H1 (cell line): ENCODE measurements around the gene BOD1L2. TPM values are rescaled to one million over a fixed set of nuclear protein-coding genes. Genes with fewer than 3 reads are reported as not detected.

Experiments used
- CTCF ChIA-PET: fragments of 300-600 bp; sonication (Branson Sonifier 250); formaldehyde crosslinking; loops from one replicate; lab custom pipeline; 2021; ENCODE audit not compliant: partially characterized antibody; lab: Charles Lee
- POLR2A ChIA-PET: fragments of 300-600 bp; sonication (Branson Sonifier 250); formaldehyde crosslinking; loops from one replicate; lab custom pipeline; 2021; ENCODE audit warnings: inconsistent platforms; ENCODE audit not compliant: partially characterized antibody; lab: Charles Lee
- DNase-seq, 2 experiments: peaks; one replicate each; pipeline versions ENCODE4 v3.0.0 to v3.0.0-alpha.2; 2010 to 2022; ENCODE audit warnings: low spot score in 2 of 2, low read depth in 1 of 2, mixed read lengths in 1 of 2
- FAIRE-seq: peaks from 2 replicates; lab custom pipeline; 2011; peaks lifted over from hg19 to GRCh38; lab: Jason Lieb, UNC
- H2AFZ ChIP-seq: 2 replicates; pipeline ENCODE4 v1.8.1; 2012; ENCODE audit warnings: low read length, inconsistent platforms
- H2AK5ac ChIP-seq: 2 replicates; pipeline ENCODE4 v1.6.1; 2013; ENCODE audit warnings: low read depth, low read length
- H2BK120ac ChIP-seq: replicated peaks from 2 replicates; pipeline ENCODE3; 2013; ENCODE audit warnings: low read depth, low read length, inconsistent platforms
- H2BK12ac ChIP-seq: 2 replicates; pipeline ENCODE4 v1.6.1; 2013; ENCODE audit warnings: low read depth, low read length
- H2BK15ac ChIP-seq: 2 replicates; pipeline ENCODE4 v1.6.1; 2013; ENCODE audit warnings: low read length
- H2BK20ac ChIP-seq: 2 replicates; pipeline ENCODE4 v1.6.1; 2013; ENCODE audit warnings: low read length
- H2BK5ac ChIP-seq: 2 replicates; pipeline ENCODE4 v1.6.1; 2013; ENCODE audit warnings: low read depth, low read length
- H3K14ac ChIP-seq: 2 replicates; pipeline ENCODE4 v1.6.1; 2013; ENCODE audit warnings: inconsistent platforms; ENCODE audit not compliant: insufficient read length
- H3K18ac ChIP-seq: 2 replicates; pipeline ENCODE4 v1.6.1; 2013; ENCODE audit warnings: low read length; ENCODE audit errors: extremely low read depth
- H3K23ac ChIP-seq: 2 replicates; pipeline ENCODE4 v1.6.1; 2013; ENCODE audit warnings: inconsistent platforms; ENCODE audit not compliant: insufficient read length
- H3K23me2 ChIP-seq: 2 replicates; pipeline ENCODE4 v1.6.1; 2013; ENCODE audit warnings: low read depth, low read length
- H3K27ac ChIP-seq: 2 replicates; pipeline ENCODE4 v1.6.1; 2011; ENCODE audit warnings: low read depth, low read length, inconsistent platforms
- H3K27me3 ChIP-seq, 4 experiments: replicated peaks in 1 of 4; 1 replicate in 1 of 4; 2 replicates in 3 of 4; pipeline versions ENCODE4 v1.6.1 to v1.8.1; 2011 to 2013; ENCODE audit warnings: low read length in 3 of 4, mild to moderate bottlenecking in 3 of 4, inconsistent platforms in 2 of 4, mixed read lengths in 2 of 4, moderate library complexity in 1 of 4; ENCODE audit not compliant: control insufficient read depth in 3 of 4, insufficient read depth in 3 of 4; ENCODE audit errors: extremely low read depth in 1 of 4
- H3K36me3 ChIP-seq, 4 experiments: 2 replicates each; pipeline versions ENCODE4 v1.6.1 to v1.8.1; 2011 to 2013; ENCODE audit warnings: mild to moderate bottlenecking in 4 of 4, low read length in 3 of 4, moderate library complexity in 2 of 4, control low read depth in 1 of 4, inconsistent platforms in 1 of 4; ENCODE audit not compliant: insufficient read depth in 4 of 4, control insufficient read depth in 2 of 4
- H3K4ac ChIP-seq: replicated peaks from 2 replicates; pipeline ENCODE3; 2013; ENCODE audit warnings: low read length, low read depth, mixed read lengths, inconsistent platforms; ENCODE audit not compliant: insufficient read length
- H3K4me1 ChIP-seq, 4 experiments: replicated peaks in 1 of 4; 1 replicate in 1 of 4; 2 replicates in 3 of 4; pipeline versions ENCODE4 v1.6.1 to v1.8.1; 2011 to 2013; ENCODE audit warnings: low read length in 3 of 4, inconsistent platforms in 2 of 4, mixed read lengths in 1 of 4; ENCODE audit not compliant: insufficient read depth in 4 of 4, control insufficient read depth in 3 of 4
- H3K4me2 ChIP-seq, 2 experiments: 2 replicates each; pipeline versions ENCODE4 v1.6.1 to v1.8.1; 2011 to 2013; ENCODE audit warnings: low read depth in 2 of 2, low read length in 2 of 2, control low read depth in 1 of 2, inconsistent platforms in 1 of 2, mild to moderate bottlenecking in 1 of 2; ENCODE audit not compliant: insufficient read depth in 1 of 2
- H3K4me3 ChIP-seq, 4 experiments: fragments of 200-600, 300-600 bp in 1 of 4; sonication (generic), shearing (Covaris generic), sonication (Bioruptor Twin) in 1 of 4; 2 replicates each; pipeline versions ENCODE4 v1.5.1 to v1.8.1; 2011 to 2016; ENCODE audit warnings: low read length in 4 of 4, low read depth in 3 of 4, control low read depth in 2 of 4, inconsistent platforms in 2 of 4, mild to moderate bottlenecking in 2 of 4, mixed read lengths in 1 of 4, moderate library complexity in 1 of 4; ENCODE audit not compliant: insufficient read depth in 2 of 4; ENCODE audit errors: extremely low read depth in 1 of 4
- H3K56ac ChIP-seq: replicated peaks from 2 replicates; pipeline ENCODE3; 2013; ENCODE audit warnings: low read depth, mild to moderate bottlenecking, mixed read lengths, low read length, inconsistent platforms; ENCODE audit not compliant: insufficient read length
- H3K79me1 ChIP-seq: 2 replicates; pipeline ENCODE4 v1.6.1; 2013; ENCODE audit warnings: low read depth, low read length, control low read depth
- H3K79me2 ChIP-seq, 2 experiments: 2 replicates each; pipeline versions ENCODE4 v1.6.1 to v1.8.1; 2012 to 2013; ENCODE audit warnings: low read length in 2 of 2, mild to moderate bottlenecking in 2 of 2, inconsistent platforms in 1 of 2; ENCODE audit not compliant: insufficient read depth in 2 of 2, control insufficient read depth in 1 of 2
- H3K9ac ChIP-seq, 4 experiments: replicated peaks in 1 of 4; 1 replicate in 1 of 4; 2 replicates in 3 of 4; pipeline versions ENCODE4 v1.6.1 to v1.8.1; 2011 to 2013; ENCODE audit warnings: low read depth in 3 of 4, low read length in 3 of 4, control low read depth in 2 of 4, mild to moderate bottlenecking in 2 of 4, moderate library complexity in 2 of 4, inconsistent platforms in 1 of 4; ENCODE audit errors: extremely low read depth in 1 of 4
- H3K9me3 ChIP-seq, 2 experiments: 2 replicates each; pipeline versions ENCODE4 v1.6.1 to v1.8.1; 2012 to 2013; ENCODE audit warnings: mild to moderate bottlenecking in 2 of 2, moderate library complexity in 2 of 2, control low read depth in 1 of 2, inconsistent platforms in 1 of 2, low read depth in 1 of 2, low read length in 1 of 2, mixed read lengths in 1 of 2; ENCODE audit not compliant: insufficient read depth in 2 of 2
- H4K20me1 ChIP-seq, 2 experiments: replicated peaks in 1 of 2; 2 replicates each; pipeline versions ENCODE3 to v1.8.1; 2011 to 2013; ENCODE audit warnings: inconsistent platforms in 2 of 2, low read length in 2 of 2, mild to moderate bottlenecking in 1 of 2; ENCODE audit not compliant: insufficient read depth in 2 of 2, control insufficient read depth in 1 of 2
- H4K5ac ChIP-seq: 2 replicates; pipeline ENCODE4 v1.6.1; 2013; ENCODE audit warnings: low read length, low read depth, mixed read lengths, inconsistent platforms; ENCODE audit not compliant: insufficient read length
- H4K8ac ChIP-seq: 2 replicates; pipeline ENCODE4 v1.8.0; 2013; ENCODE audit warnings: mild to moderate bottlenecking, moderate library complexity, low read length, inconsistent platforms; ENCODE audit not compliant: insufficient read depth; ENCODE audit errors: extremely low read depth
- H4K91ac ChIP-seq: replicated peaks from 2 replicates; pipeline ENCODE3; 2013; ENCODE audit warnings: low read length, mixed read lengths, inconsistent platforms; ENCODE audit not compliant: insufficient read length
- BRCA1 ChIP-seq: IDR thresholded peaks from 2 replicates; pipeline ENCODE4 v1.6.1; 2012; ENCODE audit warnings: low read depth, low read length, improper control_type of control experiment
- CBX8 ChIP-seq: fragments of 300-800, 300-1000 bp; sonication (generic); IDR thresholded peaks from 2 replicates; pipeline ENCODE4 v1.7.1; 2016; ENCODE audit warnings: low read depth, low read length, borderline replicate concordance
- CREB1 ChIP-seq: IDR thresholded peaks from 2 replicates; pipeline ENCODE4 v1.6.1; 2012; ENCODE audit warnings: inconsistent platforms
- EP300 ChIP-seq, 2 experiments: IDR thresholded peaks; 1 replicate in 1 of 2; 2 replicates in 1 of 2; pipeline ENCODE4 v1.6.1; 2011 to 2012; ENCODE audit warnings: low read depth in 2 of 2, low read length in 2 of 2, mild to moderate bottlenecking in 2 of 2, borderline replicate concordance in 1 of 2, inconsistent platforms in 1 of 2, moderate library complexity in 1 of 2
- EZH2 ChIP-seq: fragments of 200-600 bp; sonication (generic); IDR thresholded peaks from 2 replicates; pipeline ENCODE4 v1.7.1; 2012; ENCODE audit warnings: low read depth, mild to moderate bottlenecking, moderate library complexity, low read length, inconsistent platforms; ENCODE audit not compliant: severe bottlenecking
- POLR2AphosphoS5 ChIP-seq: IDR thresholded peaks from 2 replicates; pipeline ENCODE4 v1.6.1; 2011; ENCODE audit warnings: low read depth, low read length
- RAD21 ChIP-seq, 2 experiments: IDR thresholded peaks in 1 of 2; conservative IDR thresholded peaks in 1 of 2; 2 replicates each; pipeline ENCODE4 v1.6.1; 2011; ENCODE audit warnings: low read depth in 2 of 2, low read length in 2 of 2, improper control_type of control experiment in 1 of 2, inconsistent platforms in 1 of 2, mild to moderate bottlenecking in 1 of 2, moderate library complexity in 1 of 2
- RFX5 ChIP-seq: IDR thresholded peaks from 2 replicates; pipeline ENCODE4 v1.6.1; 2011; ENCODE audit warnings: low read depth, low read length, improper control_type of control experiment, borderline replicate concordance
- RNF2 ChIP-seq: fragments of 200-900, 300-1000 bp; sonication (generic); IDR thresholded peaks from 2 replicates; pipeline ENCODE4 v1.7.1; 2016; ENCODE audit warnings: borderline replicate concordance, low read depth, mild to moderate bottlenecking, antibody characterized with exemption, low read length; ENCODE audit not compliant: poor library complexity, severe bottlenecking; ENCODE audit errors: missing control alignments
- SP1 ChIP-seq: IDR thresholded peaks from 2 replicates; pipeline ENCODE4 v1.6.1; 2011; ENCODE audit warnings: low read depth, low read length
- SP4 ChIP-seq: IDR thresholded peaks from 2 replicates; pipeline ENCODE4 v1.6.1; 2012; ENCODE audit warnings: low read length, inconsistent platforms
- SUZ12 ChIP-seq: fragments of 200-600 bp; sonication (generic); IDR thresholded peaks from 2 replicates; pipeline ENCODE4 v1.6.1; 2012; ENCODE audit warnings: mild to moderate bottlenecking, inconsistent platforms, low read length, moderate library complexity, mixed read lengths
- TCF12 ChIP-seq: IDR thresholded peaks from 2 replicates; pipeline ENCODE4 v1.6.1; 2011; ENCODE audit warnings: low read depth, mild to moderate bottlenecking, low read length
- WGBS, 2 experiments: shearing (Covaris generic) in 1 of 2; methylation state at CpG; one replicate each; pipeline versions ENCODE4 v1.1.6 to v1.1.7; 2013 to 2015; ENCODE audit warnings: low lambda C conversion rate in 2 of 2, mixed read lengths in 2 of 2, inconsistent platforms in 1 of 2, low coverage in 1 of 2, missing lambda C conversion rate in 1 of 2; ENCODE audit not compliant: insufficient replicate concordance in 2 of 2, insufficient coverage in 1 of 2, insufficient read length in 1 of 2; ENCODE audit errors: extremely low coverage in 1 of 2, missing lambda C conversion rate in 1 of 2; 5-methylcytosine and 5-hydroxymethylcytosine counted together
- polyA plus RNA-seq, 7 experiments: library from polyadenylated mRNA; depleted of rRNA in 3 of 7; stranded (reverse) in 5 of 7; unstranded in 2 of 7; fragments of >200 nt in 5 of 7; fragments of 200-250 nt in 2 of 7; gene quantifications; 1 replicate in 5 of 7; 2 replicates in 1 of 7; 4 replicates in 1 of 7; pipeline versions ENCODE4 v1.2.1 to v1.2.3, GENCODE V29; 2011 to 2013; ENCODE audit warnings: missing spikeins in 2 of 7, mixed read lengths in 2 of 7
- total RNA-seq: library from RNA; stranded (reverse); fragmentation: NEBNext Ultra II Directional; extraction: Animal tissue kit (Norgen Biotek cat#: 25700); gene quantifications from 2 replicates; pipeline ENCODE4 v1.2.1, GENCODE V29; 2021

BOD1L2 gene
- total and polyA plus RNA-seq, 2 of the 8 experiments (the other 6 are each of a cell fraction or from before 2014, with no cell fraction given) = not detected

DNA sequence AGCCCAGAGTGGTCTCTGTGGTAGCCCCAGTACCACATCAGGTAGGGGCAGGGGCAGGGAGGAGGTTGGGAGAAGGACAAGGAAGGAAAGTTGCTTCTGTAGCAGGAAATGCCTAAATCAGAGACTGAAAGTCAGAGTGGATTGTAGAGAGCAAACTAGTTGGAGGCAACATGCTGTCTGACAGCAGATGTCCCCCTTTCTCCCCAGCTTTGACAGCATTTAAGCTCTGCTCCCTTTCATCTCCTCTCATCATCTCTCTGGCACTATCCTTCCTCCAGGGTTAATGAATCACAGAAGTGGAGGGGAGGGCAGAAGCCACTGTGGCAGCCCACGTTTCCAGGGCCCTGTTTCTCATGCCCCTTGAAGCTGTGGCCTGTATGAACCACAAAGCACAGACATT, 50.4 kb downstream of the BOD1L2 start:
- Histone ChIP-seq H3K23me2 (no peaks in the 10 kb centered on the region), H3K9me3 (no peaks in the 10 kb centered on the region), H4K5ac (no peak overlapping the region), H2AK5ac (no peak overlapping the region), H3K79me1 (no peaks in the 10 kb centered on the region), H3K4ac (no peak overlapping the region), H4K91ac (no peak overlapping the region), H3K27me3 (no peaks in the 10 kb centered on the region), H3K4me2 (no peak overlapping the region), H3K9ac (no peak overlapping the region), H2BK20ac (no peak overlapping the region), H2BK12ac (no peak overlapping the region), H2BK120ac (no peak overlapping the region), H2BK15ac (no peak overlapping the region), H3K36me3 (no peaks in the 10 kb centered on the region), H2AFZ (0 out of 2 replicates have a peak overlapping the region, but pooled peaks have one; percentile 22), H3K4me1 (no peaks in the 10 kb centered on the region), H3K79me2 (no peaks in the 10 kb centered on the region), H3K14ac (no peak overlapping the region), H4K20me1 (no peaks in the 10 kb centered on the region), H4K8ac (no peak overlapping the region), H3K27ac (no peak overlapping the region), H3K4me3 (no peak overlapping the region), H3K56ac (no peak overlapping the region), H3K18ac (no peak overlapping the region), H3K23ac (no peak overlapping the region), H2BK5ac (no peak overlapping the region)
- DNase-seq (no peak), FAIRE-seq (no peak)
- ChIA-PET POLR2A (no interaction called here), CTCF (no interaction called here)
- 92% methylated on average over 1 of the region's 1 CpG; no CpG with 5 or more reads in 1 of the 2 experiments for WGBS, 2 experiments
- TF ChIP-seq BRCA1 = no peak
- TF ChIP-seq TCF12 = no peak
- TF ChIP-seq CREB1 = no peak
- no peak for TF ChIP-seq SP4
- no peak for TF ChIP-seq EZH2
- no peak for TF ChIP-seq RNF2
- no peak for TF ChIP-seq EP300 (IDR thresholded peaks at IDR 0.05; ENCODE audit: borderline replicate concordance in 1 of 2, low read depth in 2 of 2, low read length in 2 of 2)
- TF ChIP-seq SUZ12 = no peak
- TF ChIP-seq POLR2AphosphoS5 = no peak
- no peak for TF ChIP-seq RAD21 (IDR thresholded peaks at IDR 0.05 in 1 of 2, conservative IDR thresholded peaks at IDR 0.05 in 1 of 2; ENCODE audit: low read depth in 2 of 2, low read length in 2 of 2)
- TF ChIP-seq CBX8 = no peak
- TF ChIP-seq SP1 = no peak
- no peak for TF ChIP-seq RFX5
